ENCODE measurements around the gene WNT10A.
"Not testable (repeated sequence)": the region's sequence is repeated elsewhere in the genome, so short reads cannot be mapped to it uniquely, and the experiment has no call there.

The WNT10A gene

GRCh38 chr2:218895326-218895725 lies 14.7 kb downstream of the WNT10A start:
- DNase-seq: no peak

- DNase-seq: no peak
Observed at GRCh38 chr2:218895759-218896500, 15.3 kb downstream of the WNT10A start.

GRCh38 chr2:218896501-218897393 lies 16.1 kb downstream of the WNT10A start:
- peak; percentile 66 for DNase-seq

GRCh38 chr2:218897394-218898108 lies 16.9 kb downstream of the WNT10A start:
- DNase-seq: no peak

GRCh38 chr2:218898109-218898878 lies 17.6 kb downstream of the WNT10A start:
- DNase-seq: peak; percentile 29

DNA sequence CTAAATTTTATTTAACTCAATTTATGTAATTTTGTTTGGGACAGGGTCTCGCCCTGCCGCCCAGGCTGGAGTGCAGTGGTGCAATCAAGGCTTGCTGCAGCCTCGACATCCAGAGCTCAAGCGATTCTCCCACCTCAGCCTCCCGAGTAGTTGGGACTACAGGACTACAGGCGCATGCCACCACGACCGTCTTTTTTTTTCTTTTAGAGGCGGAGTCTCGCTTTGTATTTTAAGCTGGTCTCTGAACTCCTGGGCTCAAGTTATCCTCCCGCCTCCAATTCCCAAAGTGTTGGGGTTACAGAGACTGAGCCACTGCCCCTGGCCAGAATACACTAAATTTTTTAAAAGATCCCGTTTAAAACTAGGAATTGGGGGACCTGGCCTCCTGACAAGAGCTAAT lies 18.5 kb downstream of the WNT10A start:
- DNase-seq: no peak

- no peak for DNase-seq
Observed at GRCh38 chr2:218902427-218902826, 21.8 kb downstream of the WNT10A start.

- DNase-seq: no peak
Observed at GRCh38 chr2:218904176-218904575, 23.5 kb downstream of the WNT10A start.

- DNase-seq: peak; percentile 87
Observed at GRCh38 chr2:218908721-218909619, 28.3 kb downstream of the WNT10A start.

DNA sequence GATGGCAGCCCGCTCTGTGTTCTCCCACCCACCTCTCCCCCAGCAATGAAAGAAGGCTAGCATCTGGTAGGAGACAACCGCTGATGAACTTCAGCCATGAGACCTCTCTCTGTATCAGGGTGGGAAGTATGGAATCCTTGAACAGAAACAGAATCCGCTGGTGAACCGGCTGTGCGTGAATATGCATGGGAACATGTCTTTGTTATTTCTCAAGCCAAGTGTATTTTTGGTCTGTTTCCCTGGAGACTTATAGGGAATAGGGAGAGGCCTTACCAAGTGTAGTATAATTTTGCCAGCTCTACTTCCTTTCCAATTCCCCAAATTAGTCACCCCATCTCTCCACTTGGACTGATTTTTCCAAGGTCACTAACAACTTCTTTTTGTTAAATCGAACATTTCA lies 30.1 kb downstream of the WNT10A start:
- DNase-seq: no peak

DNA sequence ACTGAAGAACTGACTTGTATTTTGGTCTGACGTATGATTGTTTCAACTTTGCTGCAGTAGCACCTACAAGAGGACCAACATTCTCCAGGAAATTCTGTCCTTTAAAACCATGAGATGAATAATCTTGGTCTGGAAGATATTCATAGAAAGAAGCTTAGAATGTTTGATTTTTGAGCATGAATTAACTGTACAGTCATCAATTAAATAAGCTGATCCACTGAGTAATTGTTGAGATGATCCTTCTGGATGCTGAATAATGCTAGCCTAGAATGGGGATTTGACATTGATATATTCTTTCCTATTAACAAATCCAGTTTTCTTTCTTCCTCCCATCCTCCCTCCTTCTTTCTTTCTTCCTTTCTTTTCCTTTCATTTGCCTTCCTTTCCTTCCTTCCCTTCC lies 39.9 kb downstream of the WNT10A start:
- no peak for DNase-seq

- no peak for DNase-seq
Observed at GRCh38 chr2:218924757-218925156, 44.1 kb downstream of the WNT10A start.

DNA sequence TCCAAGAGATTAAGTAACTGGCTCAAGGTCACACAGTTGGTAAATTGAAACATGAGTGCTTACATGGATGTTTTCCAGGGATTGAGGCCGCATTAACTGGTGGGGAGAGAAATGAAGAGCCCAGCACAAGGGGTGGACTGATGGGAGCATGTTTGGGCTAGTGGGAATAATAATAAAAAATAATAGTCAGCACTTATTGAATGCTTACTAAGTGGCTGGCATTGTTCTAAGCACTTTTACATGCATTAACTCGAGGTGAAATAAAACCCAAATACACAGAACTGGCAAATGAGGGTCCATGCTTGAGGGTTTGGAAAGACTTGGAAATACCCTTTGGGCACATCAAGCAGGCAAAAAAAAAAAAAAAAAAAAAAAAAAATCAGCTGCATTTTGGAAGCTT lies 44.8 kb downstream of the WNT10A start:
- peak; percentile 19 for DNase-seq

- peak; percentile 56 for DNase-seq
Observed at GRCh38 chr2:218927422-218927821, 46.8 kb downstream of the WNT10A start.

DNA sequence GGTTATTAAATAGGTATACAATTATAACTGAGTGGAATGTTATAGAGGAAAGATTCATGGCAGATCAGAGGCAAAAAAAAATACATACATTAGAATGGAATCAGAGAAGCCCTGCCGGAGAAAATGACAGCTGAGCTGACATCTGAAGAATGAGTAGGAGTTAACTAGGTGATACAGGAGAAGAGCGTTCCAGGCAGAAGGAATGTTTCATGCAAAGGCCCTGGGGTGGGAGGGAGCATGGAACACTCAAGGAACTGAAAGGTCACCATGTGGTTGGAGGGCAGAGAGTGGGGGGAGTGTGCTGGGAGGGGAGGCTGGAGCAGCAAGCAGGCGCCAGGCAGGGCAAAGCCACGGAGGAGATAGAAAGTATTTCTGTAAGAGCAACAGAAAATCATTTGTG lies 47.2 kb downstream of the WNT10A start:
- no peak for DNase-seq

- DNase-seq: not testable (repeated sequence)
Observed at GRCh38 chr2:218930488-218930887, 49.8 kb downstream of the WNT10A start.

GRCh38 chr2:218931751-218932150 lies 51.1 kb downstream of the WNT10A start:
- DNase-seq: not testable (repeated sequence)

Data from NCI-H1105 treated with DMSO at 0.1 percent for 48 hours (cell line).